Measurements from ENCODE around the gene RPS14. TPM values are rescaled to one million over a fixed set of nuclear protein-coding genes. Genes with fewer than 3 reads are reported as not detected.

Gene RPS14
- total and polyA plus RNA-seq, 10 of the 15 experiments (the other 5 are each of a cell fraction or from before 2014, with no cell fraction given) = 2,295 to 4,047 (median 2,787) TPM

DNA sequence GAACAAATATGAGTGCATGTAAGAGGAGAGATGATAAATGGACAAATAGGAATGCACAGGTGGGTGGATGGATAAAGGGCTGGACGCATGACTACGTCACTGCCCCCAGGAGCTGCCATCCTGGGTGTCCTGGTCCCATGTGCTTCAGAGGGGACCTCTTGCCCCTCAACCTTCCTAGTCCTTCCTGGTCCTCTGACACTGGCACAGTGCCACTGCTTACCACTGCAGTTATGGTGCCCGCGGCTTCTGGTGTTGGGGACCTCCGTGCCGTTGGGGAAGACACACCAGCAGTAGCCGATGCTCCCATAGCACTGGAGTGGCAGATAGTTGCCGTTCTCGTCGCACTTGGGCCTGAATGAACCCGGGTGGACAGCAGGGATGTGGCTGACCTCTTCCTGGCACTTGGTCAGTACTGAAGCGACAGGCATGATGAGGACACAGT lies 46.6 kb downstream of the RPS14 start:
- H3K27me3 ChIP-seq (replicated peaks in 1 of 2; ENCODE audit: control insufficient read depth in 2 of 2, insufficient read depth in 2 of 2, low read length in 1 of 2) = no peaks in the 10 kb centered on the region
- H3K27ac ChIP-seq (ENCODE audit: control insufficient read depth, insufficient read depth) = no peak overlapping the region
- FAIRE-seq (no peak), ATAC-seq (no peak), DNase-seq (ENCODE audit: low read depth, low spot score) (no peak)
- H3K36me3 ChIP-seq (ENCODE audit: control insufficient read depth in 2 of 2, insufficient read depth in 2 of 2, low read length in 1 of 2) = peaks cover 56 to 59% of the 10 kb centered on the region in 2 experiments
- no peak overlapping the region for H2AFZ ChIP-seq (ENCODE audit: control insufficient read depth, low read depth, low read length)
- no peak overlapping the region for H3K9ac ChIP-seq (ENCODE audit: control insufficient read depth, insufficient read depth, low read length)
- TF ChIP-seq MXI1 (IDR thresholded peaks at IDR 0.05; ENCODE audit: low read depth, low read length) (no peak; the same call in 1 of the 2 replicates), EGR1 (IDR thresholded peaks at IDR 0.05; ENCODE audit: borderline replicate concordance in 1 of 2, low read depth in 2 of 2, low read length in 2 of 2) (peak in 1 of 2 experiments; percentile 34; a peak in 1 of 3 replicates), POLR2AphosphoS2 (IDR thresholded peaks at IDR 0.05; ENCODE audit: low read depth, low read length) (0 out of 2 replicates have a peak, but pooled peaks have one; percentile 41), YY1 (IDR thresholded peaks at IDR 0.05; ENCODE audit: low read depth, low read length) (0 out of 2 replicates have a peak, but pooled peaks have one; percentile 18), YBX1 (IDR thresholded peaks at IDR 0.05) (no peak), POLR2A (IDR thresholded peaks at IDR 0.05; ENCODE audit: low read depth, low read length) (peak; percentile 70), CHD1 (IDR thresholded peaks at IDR 0.05; ENCODE audit: low read depth, low read length) (no peak), POU2F2 (IDR thresholded peaks at IDR 0.05; ENCODE audit: borderline replicate concordance, low read depth, low read length) (peak; percentile 24; the same call in 1 of the 3 replicates), ZBED1 (IDR thresholded peaks at IDR 0.05; ENCODE audit: borderline replicate concordance) (peak; percentile 12; the same call in 1 of the 2 replicates), POLR2AphosphoS5 (IDR thresholded peaks at IDR 0.05; ENCODE audit: low read length) (peak; percentile 86), GATAD2B (conservative IDR thresholded peaks at IDR 0.05; ENCODE audit: low read depth) (0 out of 2 replicates have a peak, but pooled peaks have one; percentile 25)
- TF ChIP-seq, protein P1, sequence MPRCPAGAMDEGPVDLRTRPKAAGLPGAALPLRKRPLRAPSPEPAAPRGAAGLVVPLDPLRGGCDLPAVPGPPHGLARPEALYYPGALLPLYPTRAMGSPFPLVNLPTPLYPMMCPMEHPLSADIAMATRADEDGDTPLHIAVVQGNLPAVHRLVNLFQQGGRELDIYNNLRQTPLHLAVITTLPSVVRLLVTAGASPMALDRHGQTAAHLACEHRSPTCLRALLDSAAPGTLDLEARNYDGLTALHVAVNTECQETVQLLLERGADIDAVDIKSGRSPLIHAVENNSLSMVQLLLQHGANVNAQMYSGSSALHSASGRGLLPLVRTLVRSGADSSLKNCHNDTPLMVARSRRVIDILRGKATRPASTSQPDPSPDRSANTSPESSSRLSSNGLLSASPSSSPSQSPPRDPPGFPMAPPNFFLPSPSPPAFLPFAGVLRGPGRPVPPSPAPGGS (IDR thresholded peaks at IDR 0.05; ENCODE audit: borderline replicate concordance, insufficient read depth, low read depth, low read length, poor library complexity, severe bottlenecking) = peak; percentile 74
- TF ChIP-seq, protein P2, sequence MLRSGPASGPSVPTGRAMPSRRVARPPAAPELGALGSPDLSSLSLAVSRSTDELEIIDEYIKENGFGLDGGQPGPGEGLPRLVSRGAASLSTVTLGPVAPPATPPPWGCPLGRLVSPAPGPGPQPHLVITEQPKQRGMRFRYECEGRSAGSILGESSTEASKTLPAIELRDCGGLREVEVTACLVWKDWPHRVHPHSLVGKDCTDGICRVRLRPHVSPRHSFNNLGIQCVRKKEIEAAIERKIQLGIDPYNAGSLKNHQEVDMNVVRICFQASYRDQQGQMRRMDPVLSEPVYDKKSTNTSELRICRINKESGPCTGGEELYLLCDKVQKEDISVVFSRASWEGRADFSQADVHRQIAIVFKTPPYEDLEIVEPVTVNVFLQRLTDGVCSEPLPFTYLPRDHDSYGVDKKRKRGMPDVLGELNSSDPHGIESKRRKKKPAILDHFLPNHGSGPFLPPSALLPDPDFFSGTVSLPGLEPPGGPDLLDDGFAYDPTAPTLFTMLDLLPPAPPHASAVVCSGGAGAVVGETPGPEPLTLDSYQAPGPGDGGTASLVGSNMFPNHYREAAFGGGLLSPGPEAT (IDR thresholded peaks at IDR 0.05; ENCODE audit: low read depth) = no peak
- peaks cover 50% of the 10 kb centered on the region for H4K20me1 ChIP-seq (ENCODE audit: control insufficient read depth, insufficient read depth)
- H3K4me1 ChIP-seq (ENCODE audit: control insufficient read depth, insufficient read depth, low read length) = peaks cover 12% of the 10 kb centered on the region
- H3K4me3 ChIP-seq = no peak overlapping the region
- no TSS peak for BruUV-seq (replicated peaks)
- ChIA-PET POLR2A (interaction anchor here (0.8 to 4.8 kb wide), 3 partner anchors 7 to 10 kb away, joined by 3 to 38 read pairs (median 9); partner anchors contain the start of gene CD74), RAD21 (ENCODE audit: unreplicated experiment) (interaction anchor here (0.8 kb wide), 1 partner anchor 33 kb away, joined by 3 read pairs; no protein-coding TSS in a partner anchor), SMC1A (ENCODE audit: uncharacterized antibody, unreplicated experiment) (no interaction called here), CTCF (interaction anchor here (1.3 to 14.0 kb wide), 2 partner anchors 33 to 47 kb away, joined by 3 to 274 read pairs; no protein-coding TSS in a partner anchor)
- in situ Hi-C loops (cut with MboI) (no loop called here), intact Hi-C loops (cut with micrococcal nuclease; ENCODE audit: unreplicated experiment) (no loop called here)
- H3K9me3 ChIP-seq (replicated peaks; ENCODE audit: control insufficient read depth, insufficient read depth, low read length) = no peaks in the 10 kb centered on the region
- 79% methylated on average over 12 of the region's 12 CpGs for WGBS (ENCODE audit: insufficient coverage, insufficient replicate concordance, low lambda C conversion rate, missing lambda C conversion rate)
- H3K79me2 ChIP-seq (ENCODE audit: control insufficient read depth, insufficient read depth, low read length) = peaks cover 22% of the 10 kb centered on the region
- H3K4me2 ChIP-seq (ENCODE audit: control insufficient read depth, insufficient read depth) = no peak overlapping the region

Measured in GM12878 (cell line).